B cell (primary cell): ENCODE data around the gene GOLGA8A. TPM values are rescaled to one million over a fixed set of nuclear protein-coding genes. Genes with fewer than 3 reads are reported as not detected.
A peak's percentile ranks its signal among the peaks of the same experiment; 100 is the strongest.

Source experiments
- ATAC-seq: fragments of 200-7000 bp; cut with Tn5 transposase; one replicate; pipeline ENCODE4 v1.10.0; 2021; ENCODE audit warnings: low read depth, mild to moderate bottlenecking, moderate number of reproducible peaks, moderate library complexity
- CTCF ChIA-PET: fragments of 350-600 bp; sonication (Branson Sonifier 250); formaldehyde crosslinking; loops from one replicate; lab custom pipeline; 2021; ENCODE audit warnings: antibody characterized with exemption, inconsistent platforms; lab: Charles Lee
- POLR2A ChIA-PET: fragments of 350-600 bp; sonication (Branson Sonifier 250); formaldehyde crosslinking; loops from one replicate; lab custom pipeline; 2021; ENCODE audit warnings: antibody characterized with exemption; lab: Charles Lee
- DNase-seq: peaks from one replicate; pipeline ENCODE4 v3.0.0; 2013
- H2AFZ ChIP-seq: 2 replicates; pipeline ENCODE4 v1.6.1; 2012; ENCODE audit warnings: mild to moderate bottlenecking, low read depth, low read length; ENCODE audit not compliant: insufficient read depth, poor library complexity, severe bottlenecking
- H3K27ac ChIP-seq, 2 donors: 1 replicate in 1 of 2; 2 replicates in 1 of 2; pipeline ENCODE4 v1.5.1; 2012 to 2013; ENCODE audit warnings: low read length in 2 of 2, mild to moderate bottlenecking in 2 of 2, moderate library complexity in 1 of 2
- H3K27me3 ChIP-seq, 4 experiments: fragments of 200-600 bp in 1 of 4; sonication (generic) in 1 of 4; replicated peaks in 1 of 4; 1 replicate in 2 of 4; 2 replicates in 2 of 4; pipeline versions ENCODE4 v1.6.1 to v1.7.0; 2013 to 2016; ENCODE audit warnings: low read length in 3 of 4, mild to moderate bottlenecking in 2 of 4, mixed read lengths in 1 of 4, moderate library complexity in 1 of 4; ENCODE audit not compliant: insufficient read depth in 4 of 4, control insufficient read depth in 3 of 4; ENCODE audit errors: control extremely low read depth in 1 of 4
- H3K36me3 ChIP-seq, 2 experiments: replicated peaks in 1 of 2; 1 replicate in 1 of 2; 2 replicates in 1 of 2; pipeline versions ENCODE4 v1.6.1 to v1.7.1; 2013; ENCODE audit warnings: low read length in 1 of 2; ENCODE audit not compliant: insufficient read depth in 2 of 2, control insufficient read depth in 1 of 2; ENCODE audit errors: control extremely low read depth in 1 of 2, extremely low read depth in 1 of 2
- H3K4me1 ChIP-seq, 2 donors: fragments of 200-600 bp in 1 of 2; sonication (generic) in 1 of 2; 1 replicate in 1 of 2; 2 replicates in 1 of 2; pipeline versions ENCODE4 v1.5.1 to v1.6.1; 2013 to 2017; ENCODE audit warnings: low read length in 2 of 2; ENCODE audit not compliant: control insufficient read depth in 2 of 2, insufficient read depth in 2 of 2
- H3K4me2 ChIP-seq: replicated peaks from 2 replicates; pipeline ENCODE3; 2012; ENCODE audit warnings: mild to moderate bottlenecking, low read depth, low read length; ENCODE audit not compliant: poor library complexity, severe bottlenecking
- H3K4me3 ChIP-seq, 5 experiments: fragments of 200-600 bp in 1 of 5; sonication (generic) in 1 of 5; 1 replicate in 3 of 5; 2 replicates in 2 of 5; pipeline versions ENCODE4 v1.5.1 to v1.7.0; 2011 to 2016; ENCODE audit warnings: low read length in 4 of 5, mild to moderate bottlenecking in 4 of 5, low read depth in 2 of 5, control low read depth in 1 of 5, moderate library complexity in 1 of 5; ENCODE audit not compliant: insufficient read depth in 1 of 5; ENCODE audit errors: control extremely low read depth in 1 of 5, extremely low read depth in 1 of 5
- H3K79me2 ChIP-seq: fragments of 200-600 bp; sonication (generic); one replicate; pipeline ENCODE4 v1.6.0; 2016; ENCODE audit warnings: low read length; ENCODE audit not compliant: control insufficient read depth, insufficient read depth
- H3K9ac ChIP-seq: fragments of 200-600 bp; sonication (generic); 2 replicates; pipeline ENCODE4 v1.6.1; 2017; ENCODE audit warnings: mild to moderate bottlenecking, low read length, moderate library complexity
- H3K9me3 ChIP-seq, 3 donors: one replicate each; pipeline versions ENCODE4 v1.6.1 to v1.7.1; 2013; ENCODE audit warnings: low read length in 2 of 3; ENCODE audit not compliant: control insufficient read depth in 2 of 3, insufficient read depth in 1 of 3; ENCODE audit errors: control extremely low read depth in 1 of 3
- H4K20me1 ChIP-seq: 2 replicates; pipeline ENCODE4 v1.6.0; 2012; ENCODE audit warnings: mild to moderate bottlenecking, low read length; ENCODE audit not compliant: insufficient read depth, control insufficient read depth, poor library complexity, severe bottlenecking
- H3K27ac Mint-ChIP-seq: one replicate; pipeline ENCODE4 v1.8.0; 2021; ENCODE audit warnings: mixed read lengths
- H3K27me3 Mint-ChIP-seq: one replicate; pipeline ENCODE4 v1.8.0; 2021; ENCODE audit warnings: mixed read lengths
- H3K4me1 Mint-ChIP-seq: one replicate; pipeline ENCODE4 v1.8.0; 2021; ENCODE audit warnings: mixed read lengths
- H3K4me3 Mint-ChIP-seq: one replicate; pipeline ENCODE4 v1.8.0; 2021; ENCODE audit warnings: mixed read lengths
- H3K9me3 Mint-ChIP-seq: one replicate; pipeline ENCODE4 v1.8.0; 2022; ENCODE audit warnings: mixed read lengths; ENCODE audit not compliant: insufficient read depth
- CTCF ChIP-seq: fragments of 200-600 bp; IDR thresholded peaks from one replicate; pipeline ENCODE4 v1.8.0; 2022; ENCODE audit warnings: antibody characterized with exemption, mild to moderate bottlenecking
- EZH2 ChIP-seq: IDR thresholded peaks from 2 replicates; pipeline ENCODE4 v1.6.1; 2012; ENCODE audit warnings: borderline replicate concordance, low read depth, mild to moderate bottlenecking, moderate library complexity, low read length; ENCODE audit not compliant: insufficient read depth, poor library complexity, severe bottlenecking
- WGBS: methylation state at CpG from one replicate; pipeline ENCODE4 v1.1.5; 2013; ENCODE audit warnings: missing lambda C conversion rate; ENCODE audit not compliant: insufficient coverage; 5-methylcytosine and 5-hydroxymethylcytosine counted together
- intact Hi-C: fragments of 100-400 bp; cut with micrococcal nuclease; formaldehyde crosslinking; loops from one replicate; pipeline ENCODE4 v1.10.0; 2022
- polyA plus RNA-seq: library from polyadenylated mRNA; depleted of rRNA; stranded (reverse); fragments of >200 nt; gene quantifications from 2 replicates; pipeline ENCODE4 v1.2.3, GENCODE V29; 2012
- total RNA-seq, 2 donors: library from RNA; stranded (reverse); fragments of 120-200 nt in 1 of 2; gene quantifications; 1 replicate in 1 of 2; 2 replicates in 1 of 2; pipeline versions ENCODE4 v1.2.3 to v1.2.4, GENCODE V29; 2013 to 2022

The GOLGA8A gene
- total and polyA plus RNA-seq, 2 donors (not counting 1 experiment from before 2014, with no cell fraction given) = 114 to 248 TPM

DNA sequence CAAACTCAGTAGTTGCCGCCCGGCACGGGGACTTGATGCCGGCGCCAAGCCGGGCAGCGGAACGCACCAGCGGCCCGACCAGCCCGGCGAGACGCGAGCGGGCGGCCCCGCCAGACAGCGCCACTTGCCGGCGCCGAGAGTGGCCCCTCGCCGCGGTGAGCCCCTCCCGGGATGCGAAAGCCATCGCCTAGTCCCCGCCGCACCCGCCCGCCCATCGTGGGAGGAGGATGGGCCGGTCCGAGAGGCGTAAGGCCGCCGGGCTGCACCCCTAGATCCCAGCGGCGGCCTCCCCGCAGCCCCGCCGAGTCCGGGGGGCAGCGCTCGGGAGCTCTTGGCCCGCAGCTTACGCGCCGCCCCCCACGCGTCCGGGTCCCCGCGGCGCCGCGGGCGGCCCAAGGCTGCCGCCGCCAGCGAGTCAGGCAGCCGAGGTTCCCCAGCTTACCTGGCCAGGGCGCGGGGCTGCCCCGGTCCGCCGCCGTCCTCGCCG is 609 bp downstream of the GOLGA8A start:
- Mint-ChIP-seq H3K9me3 (no peaks in the 10 kb centered on the region), H3K27me3 (no peaks in the 10 kb centered on the region), H3K4me1 (peaks cover 7% of the 10 kb centered on the region), H3K27ac (no peak overlapping the region), H3K4me3 (peak overlapping the region; percentile 76)
- TF ChIP-seq EZH2 (no peak), CTCF (no peak)
- Histone ChIP-seq H3K4me3 (peak overlapping the region in 4 of 5 experiments; percentile 46 to 61 (median 59)), H2AFZ (peak overlapping the region; percentile 68), H3K27ac (no peak overlapping the region), H3K79me2 (no peaks in the 10 kb centered on the region), H3K4me2 (peak overlapping the region; percentile 68), H3K36me3 (no peaks in the 10 kb centered on the region), H3K27me3 (no peaks in the 10 kb centered on the region), H3K4me1 (peaks cover 5 to 6% of the 10 kb centered on the region in 2 donors), H3K9me3 (peaks cover 0 to 1% (median 0%) of the 10 kb centered on the region in 3 donors), H4K20me1 (no peaks in the 10 kb centered on the region), H3K9ac (peak overlapping the region; percentile 47)
- DNase-seq (peak; percentile 35), ATAC-seq (peak; percentile 46)
- ChIA-PET CTCF (interaction anchor here (1.4 kb wide), 1 partner anchor 227 kb away, joined by 3 read pairs; the partner anchor contains the start of gene KATNBL1), POLR2A (interaction anchor here (0.7 kb wide), 1 partner anchor 401 kb away, joined by 3 read pairs; no protein-coding TSS in a partner anchor)
- under 1% methylated on average over 70 of the region's 70 CpGs for WGBS
- intact Hi-C loops = loop anchor here (5.0 kb wide), 1 partner anchor 550 kb away; the partner anchor contains the start of gene ZNF770
